ENCODE results near the gene CAPRIN1.

GRCh38 chr11:34114014-34114413, 62.5 kb downstream of the CAPRIN1 start:
- TF ChIP-seq POLR2A (IDR thresholded peaks at IDR 0.05; ENCODE audit: low read length) (no peak), GATA1 (IDR thresholded peaks at IDR 0.05; ENCODE audit: low read depth, low read length) (no peak)

Data from erythroblast (primary cell).